ENCODE results near the gene CUEDC1. TPM values are rescaled to one million over a fixed set of nuclear protein-coding genes. Genes with fewer than 3 reads are reported as not detected.

CUEDC1 gene
- polyA plus RNA-seq, 2 of the 4 experiments (the other 2 are of a cell fraction): 44.3 to 90.6 TPM

DNA sequence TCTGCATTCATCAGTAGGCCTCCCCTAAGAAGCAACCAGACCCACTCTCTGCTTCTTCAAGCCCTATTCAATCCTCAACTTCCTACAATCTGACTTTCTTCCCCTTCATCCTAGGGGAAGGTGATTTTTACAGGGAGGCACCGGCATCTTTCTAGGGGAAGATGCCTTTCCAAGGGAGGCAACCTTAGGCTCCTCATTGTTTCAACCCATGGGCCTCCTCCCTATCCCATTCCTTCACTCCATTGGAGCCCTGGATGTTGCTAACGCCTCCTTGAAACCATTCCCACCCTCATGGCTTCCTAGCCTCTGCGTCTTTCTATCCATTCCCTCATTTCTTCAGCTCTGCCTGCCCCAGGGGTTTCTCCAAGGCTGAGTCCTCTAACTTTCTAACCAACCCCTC is 2.7 kb upstream of the CUEDC1 start (continued):
- TF ChIP-seq GATA3 (IDR thresholded peaks at IDR 0.05; ENCODE audit: borderline replicate concordance) (no peak), RARB (CRISPR knock-in tag; IDR thresholded peaks at IDR 0.05) (no peak)

GRCh38 chr17:57957120-57957850 is 2.1 kb upstream of the CUEDC1 start:
- POLR2A ChIA-PET: no interaction called here
- no peaks in the 10 kb centered on the region for H3K9me3 ChIP-seq
- no peak for DNase-seq (ENCODE audit: low read depth in 1 of 2, low spot score in 1 of 2)
- H3K4me1 ChIP-seq: peaks cover 60% of the 10 kb centered on the region
- FAIRE-seq: no peak
- ATAC-seq: no peak
- WGBS (ENCODE audit: missing lambda C conversion rate): 94% methylated on average over 8 of the region's 8 CpGs
- H3K4me3 ChIP-seq: no peak overlapping the region
- H3K27ac ChIP-seq: peak overlapping the region; percentile 7 to 100; a peak in 3 of 6 replicates
- H3K4me2 ChIP-seq: no peak overlapping the region
- TF ChIP-seq, protein P1, sequence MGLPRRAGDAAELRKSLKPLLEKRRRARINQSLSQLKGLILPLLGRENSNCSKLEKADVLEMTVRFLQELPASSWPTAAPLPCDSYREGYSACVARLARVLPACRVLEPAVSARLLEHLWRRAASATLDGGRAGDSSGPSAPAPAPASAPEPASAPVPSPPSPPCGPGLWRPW (IDR thresholded peaks at IDR 0.05): no peak
- TF ChIP-seq ZNF302 (CRISPR knock-in tag; IDR thresholded peaks at IDR 0.05) (no peak), RAD21 (conservative IDR thresholded peaks at IDR 0.05 in 1 of 2, IDR thresholded peaks at IDR 0.05 in 1 of 2) (no peak), TFCP2L1 (CRISPR knock-in tag; IDR thresholded peaks at IDR 0.05) (no peak), POLR2AphosphoS2 (conservative IDR thresholded peaks at IDR 0.05; ENCODE audit: low read length) (no peak), POLR2A (IDR thresholded peaks at IDR 0.05; ENCODE audit: low read length) (no peak), NR3C1 (IDR thresholded peaks at IDR 0.05) (no peak), NPAS2 (CRISPR knock-in tag; IDR thresholded peaks at IDR 0.05; ENCODE audit: borderline replicate concordance) (no peak), MAZ (IDR thresholded peaks at IDR 0.05; ENCODE audit: borderline replicate concordance, low read depth, low read length) (no peak), SMC3 (IDR thresholded peaks at IDR 0.05) (no peak), CBX8 (IDR thresholded peaks at IDR 0.05) (no peak), FOSB (CRISPR knock-in tag; IDR thresholded peaks at IDR 0.05) (no peak), FOXS1 (CRISPR knock-in tag; IDR thresholded peaks at IDR 0.05) (no peak), MYC (IDR thresholded peaks at IDR 0.05; ENCODE audit: borderline replicate concordance, low read length) (no peak), EHF (CRISPR knock-in tag; IDR thresholded peaks at IDR 0.05) (no peak)
- TF ChIP-seq, protein P2, sequence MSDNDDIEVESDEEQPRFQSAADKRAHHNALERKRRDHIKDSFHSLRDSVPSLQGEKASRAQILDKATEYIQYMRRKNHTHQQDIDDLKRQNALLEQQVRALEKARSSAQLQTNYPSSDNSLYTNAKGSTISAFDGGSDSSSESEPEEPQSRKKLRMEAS (IDR thresholded peaks at IDR 0.05): no peak
- CTCF ChIA-PET: interaction anchor here (0.8 to 26.8 kb wide), 10 partner anchors 15 to 100 kb away, joined by 3 to 386 read pairs (median 35); partner anchors contain the start of gene VEZF1

- 75% methylated on average over 13 of the region's 13 CpGs for WGBS (ENCODE audit: missing lambda C conversion rate)
- FAIRE-seq: no peak
- no peak for DNase-seq (ENCODE audit: low read depth in 1 of 2, low spot score in 1 of 2)
- no peaks in the 10 kb centered on the region for H3K9me3 ChIP-seq
- peak; percentile 52; the same call in 1 of the 2 replicates for TF ChIP-seq TP53 (CRISPR knock-in tag; IDR thresholded peaks at IDR 0.05)
- no peak for TF ChIP-seq KDM1A (IDR thresholded peaks at IDR 0.05; ENCODE audit: low read depth)
- TF ChIP-seq, protein P3, sequence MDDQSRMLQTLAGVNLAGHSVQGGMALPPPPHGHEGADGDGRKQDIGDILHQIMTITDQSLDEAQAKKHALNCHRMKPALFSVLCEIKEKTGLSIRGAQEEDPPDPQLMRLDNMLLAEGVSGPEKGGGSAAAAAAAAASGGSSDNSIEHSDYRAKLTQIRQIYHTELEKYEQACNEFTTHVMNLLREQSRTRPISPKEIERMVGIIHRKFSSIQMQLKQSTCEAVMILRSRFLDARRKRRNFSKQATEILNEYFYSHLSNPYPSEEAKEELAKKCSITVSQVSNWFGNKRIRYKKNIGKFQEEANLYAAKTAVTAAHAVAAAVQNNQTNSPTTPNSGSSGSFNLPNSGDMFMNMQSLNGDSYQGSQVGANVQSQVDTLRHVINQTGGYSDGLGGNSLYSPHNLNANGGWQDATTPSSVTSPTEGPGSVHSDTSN (IDR thresholded peaks at IDR 0.05): 0 out of 2 replicates have a peak, but pooled peaks have one; percentile 13
- ChIA-PET CTCF (interaction anchor here (0.8 to 26.8 kb wide), 14 partner anchors 16 to 98 kb away, joined by 3 to 386 read pairs (median 44); partner anchors contain the start of gene VEZF1), POLR2A (interaction anchor here (1.0 to 3.4 kb wide), 6 partner anchors 17 to 96 kb away, joined by 3 to 36 read pairs (median 6); partner anchors contain the start of gene VEZF1)
- H3K4me3 ChIP-seq: peak overlapping the region; percentile 92; the same call in 1 of the 3 replicates
- H3K4me1 ChIP-seq: peaks cover 66% of the 10 kb centered on the region
- ATAC-seq: no peak
- H3K4me2 ChIP-seq: peak overlapping the region; percentile 96
- peak overlapping the region; percentile 93 to 100 for H3K27ac ChIP-seq
Measured at GRCh38 chr17:57956291-57957119, 1.3 kb upstream of the CUEDC1 start.
